ENCODE measurements around the gene EXOC2.

- no peak for TF ChIP-seq RAD21 (IDR thresholded peaks at IDR 0.05; ENCODE audit: low read depth)
- TF ChIP-seq EP300 (IDR thresholded peaks at IDR 0.05; ENCODE audit: borderline replicate concordance): no peak
- TF ChIP-seq TAF1 (IDR thresholded peaks at IDR 0.05; ENCODE audit: low read depth): no peak
- TF ChIP-seq FOXM1 (IDR thresholded peaks at IDR 0.05; ENCODE audit: borderline replicate concordance, low read depth): no peak
- no peak for TF ChIP-seq MAX (IDR thresholded peaks at IDR 0.05)
- no peak for TF ChIP-seq NFIC (IDR thresholded peaks at IDR 0.05)
- no peak for TF ChIP-seq REST (IDR thresholded peaks at IDR 0.05; ENCODE audit: low read depth)
- TF ChIP-seq CEBPB (IDR thresholded peaks at IDR 0.05): no peak
- no peak for TF ChIP-seq EGR1 (IDR thresholded peaks at IDR 0.05)
- TF ChIP-seq ZBTB7A (IDR thresholded peaks at IDR 0.05; ENCODE audit: low read depth): no peak
- TF ChIP-seq YY1 (IDR thresholded peaks at IDR 0.05; ENCODE audit: low read depth): no peak
- TF ChIP-seq TEAD4 (IDR thresholded peaks at IDR 0.05): no peak
- TF ChIP-seq TCF12 (IDR thresholded peaks at IDR 0.05; ENCODE audit: low read depth): no peak
Observed at GRCh38 chr6:599576-600448, 93.1 kb downstream of the EXOC2 start.
